ENCODE measurements around the gene ZBTB7C. TPM values are rescaled to one million over a fixed set of nuclear protein-coding genes. Genes with fewer than 3 reads are reported as not detected.

Gene ZBTB7C
- polyA plus RNA-seq, 2 of the 4 experiments (the other 2 are of a cell fraction), result 0.10 to 0.12 TPM

DNA sequence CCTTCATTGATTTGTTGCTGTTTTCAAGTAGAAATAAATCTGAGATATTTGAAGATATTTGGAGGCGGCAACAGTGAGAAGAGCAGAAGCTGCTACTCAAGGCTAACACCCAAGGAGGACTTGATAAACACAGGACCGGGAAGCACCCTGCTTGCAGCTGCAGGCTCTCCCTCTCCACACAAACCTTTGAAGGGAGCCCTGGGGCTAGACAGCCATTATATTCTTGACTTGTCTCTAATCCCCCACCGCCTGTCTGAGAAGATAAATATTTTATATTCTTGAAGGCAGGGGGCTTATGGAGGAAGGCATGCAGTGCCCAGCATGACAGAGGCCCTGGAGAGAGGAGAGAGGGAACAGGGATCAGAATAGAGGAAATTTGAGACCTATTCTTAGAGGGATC lies 427.9 kb downstream of the ZBTB7C start (continued):
- TF ChIP-seq, protein P1, sequence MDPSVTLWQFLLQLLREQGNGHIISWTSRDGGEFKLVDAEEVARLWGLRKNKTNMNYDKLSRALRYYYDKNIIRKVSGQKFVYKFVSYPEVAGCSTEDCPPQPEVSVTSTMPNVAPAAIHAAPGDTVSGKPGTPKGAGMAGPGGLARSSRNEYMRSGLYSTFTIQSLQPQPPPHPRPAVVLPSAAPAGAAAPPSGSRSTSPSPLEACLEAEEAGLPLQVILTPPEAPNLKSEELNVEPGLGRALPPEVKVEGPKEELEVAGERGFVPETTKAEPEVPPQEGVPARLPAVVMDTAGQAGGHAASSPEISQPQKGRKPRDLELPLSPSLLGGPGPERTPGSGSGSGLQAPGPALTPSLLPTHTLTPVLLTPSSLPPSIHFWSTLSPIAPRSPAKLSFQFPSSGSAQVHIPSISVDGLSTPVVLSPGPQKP (IDR thresholded peaks at IDR 0.05; ENCODE audit: low read depth, low read length), result no peak
- no peak for TF ChIP-seq EHF (CRISPR knock-in tag; IDR thresholded peaks at IDR 0.05)

DNA sequence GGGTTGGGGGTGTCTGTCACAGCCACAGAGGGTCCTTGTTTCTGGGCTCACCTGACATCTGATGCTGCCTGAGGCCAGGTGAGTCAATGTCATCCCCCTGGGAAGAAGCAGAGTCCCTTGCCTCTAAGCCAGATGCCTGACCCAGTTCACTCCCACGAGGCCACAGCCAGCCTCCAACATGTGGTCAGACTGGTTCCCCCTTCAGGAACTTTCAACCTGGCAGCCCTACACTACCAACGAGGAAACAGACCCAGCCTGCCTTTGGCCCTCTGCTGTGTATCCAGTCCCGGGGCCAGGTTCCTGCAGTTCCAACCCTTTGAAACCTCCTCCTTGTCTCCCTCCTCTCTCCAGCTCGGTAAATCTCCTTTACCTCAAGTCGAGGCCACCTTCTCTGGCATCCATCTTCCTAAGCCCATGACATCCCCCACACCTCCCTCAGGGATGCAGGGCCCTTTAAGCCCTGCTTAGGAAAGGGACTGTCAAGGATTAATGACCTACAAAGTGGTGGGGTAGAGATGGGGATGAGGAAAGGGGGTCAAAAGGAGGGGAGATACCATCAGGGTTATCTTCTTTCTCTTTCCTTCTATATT lies 429.5 kb downstream of the ZBTB7C start:
- no peak overlapping the region for H3K4me3 ChIP-seq
- POLR2A ChIA-PET, result no interaction called here
- no peaks in the 10 kb centered on the region for H3K9me3 ChIP-seq
- peak overlapping the region; percentile 35 to 70; a peak in 3 of 6 replicates for H3K27ac ChIP-seq
- H3K4me1 ChIP-seq, result 0 out of 3 replicates have a peak, but pooled peaks cover 4% of the 10 kb centered on the region
- 62% methylated on average over 5 of the region's 5 CpGs for WGBS (ENCODE audit: missing lambda C conversion rate)
- no peak overlapping the region for H3K4me2 ChIP-seq
- TF ChIP-seq KDM5A (IDR thresholded peaks at IDR 0.05), result no peak
- TF ChIP-seq, protein P2, sequence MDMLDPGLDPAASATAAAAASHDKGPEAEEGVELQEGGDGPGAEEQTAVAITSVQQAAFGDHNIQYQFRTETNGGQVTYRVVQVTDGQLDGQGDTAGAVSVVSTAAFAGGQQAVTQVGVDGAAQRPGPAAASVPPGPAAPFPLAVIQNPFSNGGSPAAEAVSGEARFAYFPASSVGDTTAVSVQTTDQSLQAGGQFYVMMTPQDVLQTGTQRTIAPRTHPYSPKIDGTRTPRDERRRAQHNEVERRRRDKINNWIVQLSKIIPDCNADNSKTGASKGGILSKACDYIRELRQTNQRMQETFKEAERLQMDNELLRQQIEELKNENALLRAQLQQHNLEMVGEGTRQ (IDR thresholded peaks at IDR 0.05), result no peak
- TF ChIP-seq EHMT2 (IDR thresholded peaks at IDR 0.05; ENCODE audit: low read depth), result no peak
- no peak for TF ChIP-seq NFE2L2 (conservative IDR thresholded peaks at IDR 0.05; ENCODE audit: low read length)
- TF ChIP-seq SMC3 (IDR thresholded peaks at IDR 0.05), result no peak
- TF ChIP-seq PHF8 (IDR thresholded peaks at IDR 0.05; ENCODE audit: borderline replicate concordance, low read depth), result no peak
- no peak for TF ChIP-seq ZNF302 (CRISPR knock-in tag; IDR thresholded peaks at IDR 0.05)
- TF ChIP-seq CBX8 (IDR thresholded peaks at IDR 0.05), result no peak
- no peak for TF ChIP-seq EP300 (IDR thresholded peaks at IDR 0.05)
- TF ChIP-seq, protein P3, sequence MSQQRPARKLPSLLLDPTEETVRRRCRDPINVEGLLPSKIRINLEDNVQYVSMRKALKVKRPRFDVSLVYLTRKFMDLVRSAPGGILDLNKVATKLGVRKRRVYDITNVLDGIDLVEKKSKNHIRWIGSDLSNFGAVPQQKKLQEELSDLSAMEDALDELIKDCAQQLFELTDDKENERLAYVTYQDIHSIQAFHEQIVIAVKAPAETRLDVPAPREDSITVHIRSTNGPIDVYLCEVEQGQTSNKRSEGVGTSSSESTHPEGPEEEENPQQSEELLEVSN (IDR thresholded peaks at IDR 0.05; ENCODE audit: borderline replicate concordance, low read depth), result no peak
- no peak for TF ChIP-seq ESRRA (IDR thresholded peaks at IDR 0.05; ENCODE audit: borderline replicate concordance, low read length)
- no peak for TF ChIP-seq FOXS1 (CRISPR knock-in tag; IDR thresholded peaks at IDR 0.05)
- TF ChIP-seq, protein P4, sequence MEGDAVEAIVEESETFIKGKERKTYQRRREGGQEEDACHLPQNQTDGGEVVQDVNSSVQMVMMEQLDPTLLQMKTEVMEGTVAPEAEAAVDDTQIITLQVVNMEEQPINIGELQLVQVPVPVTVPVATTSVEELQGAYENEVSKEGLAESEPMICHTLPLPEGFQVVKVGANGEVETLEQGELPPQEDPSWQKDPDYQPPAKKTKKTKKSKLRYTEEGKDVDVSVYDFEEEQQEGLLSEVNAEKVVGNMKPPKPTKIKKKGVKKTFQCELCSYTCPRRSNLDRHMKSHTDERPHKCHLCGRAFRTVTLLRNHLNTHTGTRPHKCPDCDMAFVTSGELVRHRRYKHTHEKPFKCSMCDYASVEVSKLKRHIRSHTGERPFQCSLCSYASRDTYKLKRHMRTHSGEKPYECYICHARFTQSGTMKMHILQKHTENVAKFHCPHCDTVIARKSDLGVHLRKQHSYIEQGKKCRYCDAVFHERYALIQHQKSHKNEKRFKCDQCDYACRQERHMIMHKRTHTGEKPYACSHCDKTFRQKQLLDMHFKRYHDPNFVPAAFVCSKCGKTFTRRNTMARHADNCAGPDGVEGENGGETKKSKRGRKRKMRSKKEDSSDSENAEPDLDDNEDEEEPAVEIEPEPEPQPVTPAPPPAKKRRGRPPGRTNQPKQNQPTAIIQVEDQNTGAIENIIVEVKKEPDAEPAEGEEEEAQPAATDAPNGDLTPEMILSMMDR (IDR thresholded peaks at IDR 0.05), result no peak
- no peak for TF ChIP-seq RCOR1 (IDR thresholded peaks at IDR 0.05; ENCODE audit: low read depth, low read length)
- TF ChIP-seq JUNB (IDR thresholded peaks at IDR 0.05), result no peak
- CTCF ChIA-PET, result no interaction called here
- FAIRE-seq (no peak), ATAC-seq (no peak), DNase-seq (ENCODE audit: low read depth in 1 of 2, low spot score in 1 of 2) (no peak)

DNA sequence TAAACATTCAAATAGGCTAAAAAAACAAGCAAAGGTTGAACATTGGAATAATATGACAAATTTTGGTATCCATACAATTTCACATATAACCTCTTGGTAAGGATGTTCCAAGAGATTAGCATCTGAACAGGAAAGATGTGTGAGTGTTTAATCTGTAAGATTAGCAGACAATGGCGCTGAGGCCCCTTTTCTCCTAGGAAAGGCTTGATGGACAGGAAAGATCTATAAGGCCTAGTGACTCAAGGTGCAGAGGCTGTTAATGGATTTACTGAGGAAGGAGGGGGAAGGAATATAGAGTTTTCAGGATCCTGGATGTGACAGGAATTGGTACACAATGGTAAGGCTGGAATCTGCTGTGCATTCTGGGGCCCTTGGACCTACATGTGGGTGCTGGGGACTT lies 430.6 kb downstream of the ZBTB7C start:
- DNase-seq (ENCODE audit: low read depth in 1 of 2, low spot score in 1 of 2) (no peak), FAIRE-seq (no peak), ATAC-seq (no peak)
- H3K27ac ChIP-seq, result peak overlapping the region in 1 of 2 experiments; percentile 70; a peak in 3 of 6 replicates
- H3K4me2 ChIP-seq, result no peak overlapping the region
- TF ChIP-seq RARB (CRISPR knock-in tag; IDR thresholded peaks at IDR 0.05) (no peak), EP300 (IDR thresholded peaks at IDR 0.05) (no peak), JUN (IDR thresholded peaks at IDR 0.05) (no peak), CBX2 (IDR thresholded peaks at IDR 0.05; ENCODE audit: borderline replicate concordance, low read depth) (no peak), NR3C1 (IDR thresholded peaks at IDR 0.05) (no peak), EHF (CRISPR knock-in tag; IDR thresholded peaks at IDR 0.05) (no peak), FOSL2 (IDR thresholded peaks at IDR 0.05) (no peak), FOSL2 (CRISPR knock-in tag; IDR thresholded peaks at IDR 0.05) (no peak)
- 96% methylated on average over 1 of the region's 1 CpG for WGBS (ENCODE audit: missing lambda C conversion rate)
- CTCF ChIA-PET, result no interaction called here
- H3K4me3 ChIP-seq, result no peak overlapping the region
- no peaks in the 10 kb centered on the region for H3K9me3 ChIP-seq
- H3K4me1 ChIP-seq, result 0 out of 3 replicates have a peak, but pooled peaks cover 4% of the 10 kb centered on the region
- POLR2A ChIA-PET, result no interaction called here

Data from A549 (cell line).